Parathyroid adenoma (tissue), 2 donors: ENCODE results near the gene PRPF40B.
A peak's percentile ranks its signal among the peaks of the same experiment; 100 is the strongest.

Experiments
- H2AFZ ChIP-seq: fragments of 300-600 bp; sonication (generic); one replicate; pipeline ENCODE4 v1.7.0; 2017; ENCODE audit warnings: antibody characterized with exemption, mild to moderate bottlenecking
- H3K27ac ChIP-seq: fragments of 300-600 bp; sonication (generic); one replicate; pipeline ENCODE4 v1.7.0; 2017
- H3K27me3 ChIP-seq: fragments of 300-600 bp; sonication (generic); one replicate; pipeline ENCODE4 v1.7.0; 2017; ENCODE audit warnings: low read length; ENCODE audit not compliant: control insufficient read depth, insufficient read depth
- H3K36me3 ChIP-seq: fragments of 300-600 bp; sonication (generic); one replicate; pipeline ENCODE4 v1.7.0; 2017; ENCODE audit warnings: low read length; ENCODE audit not compliant: control insufficient read depth, insufficient read depth
- H3K4me1 ChIP-seq: fragments of 300-600 bp; sonication (generic); one replicate; pipeline ENCODE4 v1.7.0; 2017; ENCODE audit warnings: control low read depth
- H3K4me2 ChIP-seq: fragments of 300-600 bp; sonication (generic); one replicate; pipeline ENCODE4 v1.7.0; 2017; ENCODE audit warnings: low read length
- H3K4me3 ChIP-seq: fragments of 300-600 bp; sonication (generic); one replicate; pipeline ENCODE4 v1.7.0; 2017; ENCODE audit warnings: low read depth, low read length
- H3K79me2 ChIP-seq: fragments of 300-600 bp; sonication (generic); one replicate; pipeline ENCODE4 v1.7.0; 2017; ENCODE audit warnings: control low read depth
- H3K9ac ChIP-seq: fragments of 300-600 bp; sonication (generic); one replicate; pipeline ENCODE4 v1.7.0; 2017; ENCODE audit warnings: mild to moderate bottlenecking
- H3K9me3 ChIP-seq: fragments of 300-600 bp; sonication (generic); one replicate; pipeline ENCODE4 v1.7.0; 2017; ENCODE audit warnings: low read length; ENCODE audit not compliant: control insufficient read depth
- TF ChIP-seq, protein P1 (sequence below): fragments of 300-600 bp; sonication (generic); IDR thresholded peaks from one replicate; pipeline ENCODE4 v1.7.0; 2017; ENCODE audit warnings: antibody characterized with exemption, mild to moderate bottlenecking
- donor health status: primary hyperparathyroidism.

PRPF40B gene

DNA sequence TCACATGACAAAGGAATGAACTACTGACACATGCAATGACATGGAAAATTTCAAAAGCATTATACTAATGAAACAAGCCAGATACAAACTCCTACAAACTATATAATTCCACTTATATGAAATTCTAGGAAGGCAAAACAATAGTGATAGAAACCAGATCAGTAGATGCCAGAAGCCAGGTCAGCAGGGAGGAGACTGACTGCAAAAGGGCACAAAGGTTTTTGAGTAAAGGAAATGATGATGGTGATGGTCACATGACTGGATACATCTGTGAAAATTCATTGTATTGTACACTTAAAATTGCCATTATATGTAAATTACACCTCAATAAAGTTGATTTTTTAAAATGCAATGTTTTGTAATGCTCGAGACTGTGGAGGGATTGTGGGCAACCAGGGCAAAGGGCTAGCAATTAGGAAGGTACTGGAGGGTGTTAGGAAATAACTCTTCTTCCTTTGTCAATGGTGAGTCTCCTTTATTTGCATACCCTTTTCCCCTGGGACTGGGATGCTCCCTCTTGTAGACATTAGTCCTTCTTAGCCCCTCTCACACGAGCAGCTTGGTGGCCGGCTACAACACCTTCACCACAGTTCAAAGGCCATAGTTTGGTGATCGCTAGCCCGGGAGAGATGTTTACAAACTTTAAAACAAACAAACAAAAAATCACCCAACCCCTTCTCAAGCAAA, 6.7 kb upstream of the PRPF40B start:
- Histone ChIP-seq H3K27me3 (no peaks in the 10 kb centered on the region), H2AFZ (no peak overlapping the region), H3K4me2 (no peak overlapping the region), H3K9me3 (no peaks in the 10 kb centered on the region), H3K4me1 (no peaks in the 10 kb centered on the region), H3K27ac (no peak overlapping the region), H3K79me2 (peaks cover 3% of the 10 kb centered on the region), H3K9ac (no peak overlapping the region), H3K4me3 (no peak overlapping the region), H3K36me3 (no peaks in the 10 kb centered on the region)
- TF ChIP-seq, protein P1, sequence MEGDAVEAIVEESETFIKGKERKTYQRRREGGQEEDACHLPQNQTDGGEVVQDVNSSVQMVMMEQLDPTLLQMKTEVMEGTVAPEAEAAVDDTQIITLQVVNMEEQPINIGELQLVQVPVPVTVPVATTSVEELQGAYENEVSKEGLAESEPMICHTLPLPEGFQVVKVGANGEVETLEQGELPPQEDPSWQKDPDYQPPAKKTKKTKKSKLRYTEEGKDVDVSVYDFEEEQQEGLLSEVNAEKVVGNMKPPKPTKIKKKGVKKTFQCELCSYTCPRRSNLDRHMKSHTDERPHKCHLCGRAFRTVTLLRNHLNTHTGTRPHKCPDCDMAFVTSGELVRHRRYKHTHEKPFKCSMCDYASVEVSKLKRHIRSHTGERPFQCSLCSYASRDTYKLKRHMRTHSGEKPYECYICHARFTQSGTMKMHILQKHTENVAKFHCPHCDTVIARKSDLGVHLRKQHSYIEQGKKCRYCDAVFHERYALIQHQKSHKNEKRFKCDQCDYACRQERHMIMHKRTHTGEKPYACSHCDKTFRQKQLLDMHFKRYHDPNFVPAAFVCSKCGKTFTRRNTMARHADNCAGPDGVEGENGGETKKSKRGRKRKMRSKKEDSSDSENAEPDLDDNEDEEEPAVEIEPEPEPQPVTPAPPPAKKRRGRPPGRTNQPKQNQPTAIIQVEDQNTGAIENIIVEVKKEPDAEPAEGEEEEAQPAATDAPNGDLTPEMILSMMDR = no peak

DNA sequence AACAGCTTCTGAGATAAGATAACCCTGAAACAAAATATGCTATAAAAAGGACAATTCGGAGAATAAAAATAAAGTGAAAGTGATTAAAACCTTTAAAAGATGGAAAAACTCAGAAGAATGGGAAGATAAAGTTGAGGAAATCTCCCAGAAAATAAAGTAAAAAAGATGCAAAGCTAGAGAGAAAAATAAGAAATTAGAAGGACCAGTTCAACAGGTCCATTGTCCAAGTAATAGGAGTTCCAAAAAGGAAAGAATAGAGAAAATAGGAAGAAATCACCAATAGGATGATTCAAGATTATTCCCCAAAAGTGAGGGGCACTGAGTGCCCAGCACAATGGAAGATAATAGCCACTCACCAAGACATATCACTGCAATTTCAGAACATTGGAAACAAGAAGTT, 4.8 kb upstream of the PRPF40B start:
- H3K4me1 ChIP-seq = peaks cover 5% of the 10 kb centered on the region
- no peak overlapping the region for H3K4me2 ChIP-seq
- no peak overlapping the region for H3K9ac ChIP-seq
- H3K9me3 ChIP-seq = no peaks in the 10 kb centered on the region
- peaks cover 3% of the 10 kb centered on the region for H3K79me2 ChIP-seq
- TF ChIP-seq, protein P1 = no peak
- no peak overlapping the region for H3K4me3 ChIP-seq
- H2AFZ ChIP-seq = no peak overlapping the region
- no peaks in the 10 kb centered on the region for H3K27me3 ChIP-seq
- no peak overlapping the region for H3K27ac ChIP-seq
- no peaks in the 10 kb centered on the region for H3K36me3 ChIP-seq

DNA sequence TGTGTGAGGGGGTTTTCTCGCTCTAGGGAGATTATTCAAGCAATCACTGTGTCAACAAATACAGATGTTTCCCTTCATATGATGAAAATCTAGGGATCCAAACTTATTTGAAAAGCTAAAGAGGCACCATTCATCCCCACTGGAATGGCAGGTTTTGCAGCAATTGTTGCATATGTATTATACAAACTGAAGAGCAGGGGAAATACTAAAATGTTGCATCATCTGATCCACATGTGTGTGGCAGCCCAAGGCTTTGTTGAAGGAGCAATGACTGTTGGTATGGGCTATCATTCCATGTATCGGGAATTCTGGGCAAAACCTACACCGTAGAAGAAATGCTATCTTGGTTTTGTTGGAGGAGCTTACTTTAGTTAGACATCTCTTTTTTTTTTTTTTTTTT, 4.1 kb upstream of the PRPF40B start:
- TF ChIP-seq, protein P1 = no peak
- H3K9ac ChIP-seq = no peak overlapping the region
- no peaks in the 10 kb centered on the region for H3K36me3 ChIP-seq

DNA sequence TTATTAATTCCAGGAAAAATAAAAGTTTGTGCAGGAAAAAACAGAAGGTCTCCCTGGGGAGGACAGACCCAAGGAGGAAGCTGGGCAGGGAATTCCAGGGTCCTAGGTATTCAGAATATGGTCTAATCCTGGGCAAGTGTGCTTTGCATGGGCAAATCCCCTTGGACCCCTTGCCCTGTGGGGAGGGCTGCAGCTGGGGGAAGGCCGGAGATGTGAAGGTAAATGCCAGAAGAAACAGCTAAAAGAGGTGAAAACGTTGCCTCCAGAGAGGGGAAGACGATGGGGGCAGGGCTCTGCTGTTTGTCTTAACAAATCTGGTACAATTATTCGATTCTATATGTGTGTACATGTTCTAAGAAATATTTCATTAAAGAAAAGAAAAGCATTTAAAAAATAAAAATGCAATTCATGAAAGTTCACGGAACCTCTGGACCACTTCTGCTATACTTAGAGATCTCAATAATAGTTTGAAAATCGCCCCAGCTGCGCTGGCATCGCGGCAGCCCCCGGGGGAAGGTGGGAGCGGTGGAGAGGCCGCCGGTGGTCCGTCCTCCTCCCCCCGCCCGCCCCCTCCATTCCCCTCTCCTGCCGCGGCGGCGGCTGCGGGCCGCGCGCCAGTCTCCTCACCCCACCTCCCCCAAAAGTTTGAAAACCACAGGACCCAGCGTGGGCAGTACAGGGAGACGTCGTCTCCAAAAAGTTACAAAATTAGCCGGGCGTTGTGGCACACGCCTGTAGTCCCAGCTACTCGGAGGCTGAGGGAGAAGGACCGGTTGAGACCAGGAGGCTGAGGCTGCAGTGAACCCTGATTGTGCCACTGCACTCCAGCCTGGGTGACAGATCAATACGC, 1.5 kb upstream of the PRPF40B start:
- H3K4me2 ChIP-seq = peak overlapping the region; percentile 73
- peaks cover 5% of the 10 kb centered on the region for H3K4me1 ChIP-seq
- H3K79me2 ChIP-seq = peaks cover 3% of the 10 kb centered on the region
- no peak overlapping the region for H3K9ac ChIP-seq
- peak overlapping the region; percentile 71 for H3K27ac ChIP-seq
- H3K27me3 ChIP-seq = no peaks in the 10 kb centered on the region
- peak overlapping the region; percentile 76 for H3K4me3 ChIP-seq
- H3K9me3 ChIP-seq = no peaks in the 10 kb centered on the region
- no peaks in the 10 kb centered on the region for H3K36me3 ChIP-seq
- peak overlapping the region; percentile 97 for H2AFZ ChIP-seq
- TF ChIP-seq, protein P1 = no peak

More for the DNA sequence above, 4.1 kb upstream of the PRPF40B start:
- H2AFZ ChIP-seq = no peak overlapping the region
- no peaks in the 10 kb centered on the region for H3K9me3 ChIP-seq
- H3K27me3 ChIP-seq = no peaks in the 10 kb centered on the region
- H3K27ac ChIP-seq = no peak overlapping the region
- H3K4me1 ChIP-seq = peaks cover 5% of the 10 kb centered on the region
- no peak overlapping the region for H3K4me2 ChIP-seq
- H3K79me2 ChIP-seq = peaks cover 3% of the 10 kb centered on the region
- no peak overlapping the region for H3K4me3 ChIP-seq
